NCI-H2227 treated with DMSO at 0.1 percent for 48 hours (cell line): ENCODE results near the gene KDM2A.
A peak's percentile ranks its signal among the peaks of the same experiment; 100 is the strongest.

Source experiments
- DNase-seq: peaks from one replicate; lab custom pipeline; 2025; lab: John Stamatoyannopoulos, UW

The KDM2A gene

GRCh38 chr11:67285541-67286498 lies 166.8 kb downstream of the KDM2A start:
- DNase-seq: no peak

GRCh38 chr11:67286621-67287333 lies 167.7 kb downstream of the KDM2A start:
- no peak for DNase-seq

- no peak for DNase-seq
Observed at GRCh38 chr11:67287355-67288197, 168.5 kb downstream of the KDM2A start.

GRCh38 chr11:67288198-67288451 lies 169.1 kb downstream of the KDM2A start:
- no peak for DNase-seq

- peak; percentile 84 for DNase-seq
Observed at GRCh38 chr11:67288452-67289225, 169.6 kb downstream of the KDM2A start.

GRCh38 chr11:67289226-67289650 lies 170.2 kb downstream of the KDM2A start, which contains the start of gene ANKRD13D:
TSS of gene ANKRD13D (plus strand) at chr11:67289303. CDS start at chr11:67289461, 158 bp downstream.
- no peak for DNase-seq

GRCh38 chr11:67289651-67290479 lies 170.8 kb downstream of the KDM2A start:
- no peak for DNase-seq

GRCh38 chr11:67290801-67291200 lies 171.7 kb downstream of the KDM2A start:
- no peak for DNase-seq

- no peak for DNase-seq
Observed at GRCh38 chr11:67291481-67292381, 172.7 kb downstream of the KDM2A start.

- DNase-seq: no peak
Observed at GRCh38 chr11:67292671-67293070, 173.6 kb downstream of the KDM2A start.

GRCh38 chr11:67293090-67293489 lies 174.0 kb downstream of the KDM2A start:
- no peak for DNase-seq

- no peak for DNase-seq
Observed at GRCh38 chr11:67295846-67296245, 176.8 kb downstream of the KDM2A start.

GRCh38 chr11:67298786-67299185 lies 179.7 kb downstream of the KDM2A start:
- DNase-seq: no peak

GRCh38 chr11:67299471-67300191 lies 180.6 kb downstream of the KDM2A start:
- no peak for DNase-seq

- DNase-seq: no peak
Observed at GRCh38 chr11:67300256-67300755, 181.2 kb downstream of the KDM2A start.

- no peak for DNase-seq
Observed at GRCh38 chr11:67300756-67301312, 181.8 kb downstream of the KDM2A start.

GRCh38 chr11:67301313-67301921 lies 182.4 kb downstream of the KDM2A start:
- no peak for DNase-seq
